NCI-H82 (cell line): Measurements from ENCODE around the gene CACUL1.

Source experiments
- DNase-seq: peaks from one replicate; lab custom pipeline; 2025; lab: John Stamatoyannopoulos, UW

CACUL1 gene

DNA sequence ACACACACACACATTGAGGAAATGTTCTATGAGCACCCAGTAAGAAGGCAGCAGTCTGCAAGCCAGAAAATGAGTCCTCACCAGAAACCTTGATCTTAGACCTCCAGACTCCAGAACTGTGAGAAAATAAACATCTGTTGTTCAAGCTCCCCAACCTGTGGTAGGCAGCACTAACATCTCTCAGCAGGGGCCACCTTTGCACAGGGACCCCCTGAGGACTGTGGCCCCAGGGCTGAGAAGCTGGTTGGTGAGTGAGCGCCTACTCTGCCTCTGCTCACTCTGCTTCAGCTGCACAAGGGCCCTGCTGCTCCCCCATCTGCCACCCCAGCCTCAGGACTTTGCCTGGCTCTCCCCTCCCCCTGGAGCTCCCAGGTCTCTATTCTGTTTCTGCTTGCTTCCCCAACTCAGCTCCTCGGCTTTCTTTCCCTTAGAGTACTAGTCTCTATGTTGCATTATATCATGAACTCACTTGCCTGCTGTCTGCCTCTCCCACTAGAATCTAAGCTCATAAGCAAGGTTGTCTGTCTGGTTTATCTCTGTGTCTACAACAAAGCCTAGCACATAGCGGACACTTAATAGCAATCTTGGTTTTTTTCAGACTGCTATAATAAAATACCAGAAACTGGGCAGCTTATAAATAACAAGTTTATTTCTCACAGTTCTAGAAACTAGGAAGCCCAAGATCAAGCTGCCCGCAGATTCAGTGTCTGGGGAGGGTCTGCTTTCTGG is 118.9 kb downstream of the CACUL1 start:
- no peak for DNase-seq

DNA sequence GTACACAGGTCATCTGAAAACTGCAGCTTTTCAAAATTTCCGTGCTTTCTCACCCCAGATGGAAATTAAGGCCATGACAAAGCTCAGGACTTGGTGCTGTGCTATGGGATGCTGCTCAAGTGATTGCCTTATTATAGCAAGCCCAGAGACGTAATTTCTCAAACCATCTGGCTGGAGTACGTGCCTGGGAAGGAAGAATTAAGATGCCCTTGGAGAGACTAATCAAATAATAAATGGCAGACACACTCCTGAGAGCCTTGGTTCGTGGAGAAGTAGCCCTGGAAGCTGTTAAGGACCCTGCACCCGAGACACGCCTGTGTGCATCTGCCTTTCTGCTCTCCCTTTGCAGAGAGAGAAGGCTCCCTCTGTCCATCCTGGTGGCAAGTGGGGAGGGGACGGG is 121.0 kb downstream of the CACUL1 start:
- peak; percentile 59 for DNase-seq

DNA sequence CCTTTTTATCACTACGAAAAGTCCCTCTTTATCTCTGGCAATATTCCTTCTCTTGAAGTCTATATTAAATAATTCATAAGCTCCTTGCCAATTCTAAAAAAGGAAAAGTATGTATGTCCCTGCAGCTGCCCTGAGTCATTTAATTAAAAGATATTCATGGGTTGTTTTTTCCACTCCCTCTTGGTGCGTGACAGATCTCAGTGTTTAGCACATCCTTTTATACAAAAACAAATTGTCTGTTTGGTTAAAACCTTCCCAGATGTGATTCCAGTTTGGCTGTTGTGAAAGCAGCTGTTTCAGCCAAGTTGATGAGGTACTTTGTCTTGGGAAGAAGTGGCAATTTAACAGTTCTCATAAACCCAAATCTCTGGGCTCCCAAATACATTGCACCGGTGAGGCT is 125.6 kb downstream of the CACUL1 start:
- no peak for DNase-seq

DNA sequence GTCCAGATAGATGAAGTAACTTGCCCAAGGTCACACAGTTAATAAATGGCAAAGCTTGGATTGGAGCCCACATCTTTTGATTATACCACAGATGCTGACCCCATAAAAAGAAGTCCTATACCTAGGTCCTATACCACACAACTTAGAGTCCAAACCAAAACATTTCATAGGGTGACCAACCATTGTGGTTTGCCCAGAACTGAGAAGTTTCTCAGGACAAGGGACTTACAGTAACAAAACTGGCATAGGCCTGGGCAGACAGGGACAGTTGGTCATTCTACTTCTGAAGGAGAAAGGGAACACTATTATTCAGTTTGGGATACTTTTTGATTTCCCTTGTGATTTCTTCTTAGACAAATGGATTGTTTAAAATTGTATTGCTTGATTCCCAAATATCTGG is 126.4 kb downstream of the CACUL1 start:
- no peak for DNase-seq

DNA sequence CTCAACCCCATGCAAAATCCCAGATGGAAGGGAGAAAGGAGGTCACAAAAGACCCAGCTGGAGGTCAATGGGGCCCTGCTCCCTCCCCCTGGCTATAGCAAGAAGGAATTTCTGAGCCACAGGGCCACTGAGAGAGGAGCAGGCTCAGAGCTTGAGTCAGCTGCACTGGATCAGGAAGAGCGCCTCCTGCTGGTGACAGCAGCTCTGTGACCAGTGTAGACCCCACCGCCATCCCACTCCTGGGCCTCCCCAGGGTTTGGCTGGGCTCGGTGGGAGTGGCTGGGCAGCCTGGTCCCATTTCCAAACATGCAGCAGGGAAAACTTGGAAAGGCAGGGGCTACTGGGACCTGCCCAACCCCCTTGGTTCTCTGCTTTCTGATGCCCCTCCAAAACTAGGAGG is 127.8 kb downstream of the CACUL1 start:
- peak; percentile 2 for DNase-seq
